Fibroblast of pulmonary artery (primary cell): Measurements from ENCODE around the gene RARA.

Experiments used
- DNase-seq: peaks from one replicate; pipeline ENCODE4 v3.0.0-alpha.2; 2010; ENCODE audit warnings: low read depth
- H3K4me3 ChIP-seq: replicated peaks from 2 replicates; pipeline ENCODE4 v1.5.1; 2011; ENCODE audit warnings: low read depth, mild to moderate bottlenecking, control low read depth, low read length, moderate library complexity
- CTCF ChIP-seq: IDR thresholded peaks from 2 replicates; pipeline ENCODE4 v1.5.1; 2011; ENCODE audit warnings: mild to moderate bottlenecking, control low read depth, low read length, inconsistent platforms; ENCODE audit errors: missing control alignments

Gene RARA

GRCh38 chr17:40347319-40348135, 38.5 kb downstream of the RARA start:
- no peak for TF ChIP-seq CTCF
- H3K4me3 ChIP-seq: peak overlapping the region; percentile 27
- DNase-seq: no peak

DNA sequence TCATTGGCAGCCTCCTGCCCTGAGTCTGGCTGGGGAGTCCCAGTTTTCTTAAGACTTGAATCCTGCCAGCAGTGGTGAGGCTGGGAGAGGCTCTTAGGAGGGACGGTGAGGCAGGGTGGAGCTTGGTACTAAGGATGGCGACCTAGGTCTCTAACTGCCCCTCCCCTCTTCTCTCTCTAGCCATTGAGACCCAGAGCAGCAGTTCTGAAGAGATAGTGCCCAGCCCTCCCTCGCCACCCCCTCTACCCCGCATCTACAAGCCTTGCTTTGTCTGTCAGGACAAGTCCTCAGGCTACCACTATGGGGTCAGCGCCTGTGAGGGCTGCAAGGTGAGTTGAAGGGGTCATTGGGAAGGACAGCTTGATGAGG, 39.1 kb downstream of the RARA start:
- peak overlapping the region; percentile 19 for H3K4me3 ChIP-seq
- TF ChIP-seq CTCF: no peak
- DNase-seq: no peak

GRCh38 chr17:40348562-40349476, 39.8 kb downstream of the RARA start:
- no peak for DNase-seq
- no peak overlapping the region for H3K4me3 ChIP-seq

DNA sequence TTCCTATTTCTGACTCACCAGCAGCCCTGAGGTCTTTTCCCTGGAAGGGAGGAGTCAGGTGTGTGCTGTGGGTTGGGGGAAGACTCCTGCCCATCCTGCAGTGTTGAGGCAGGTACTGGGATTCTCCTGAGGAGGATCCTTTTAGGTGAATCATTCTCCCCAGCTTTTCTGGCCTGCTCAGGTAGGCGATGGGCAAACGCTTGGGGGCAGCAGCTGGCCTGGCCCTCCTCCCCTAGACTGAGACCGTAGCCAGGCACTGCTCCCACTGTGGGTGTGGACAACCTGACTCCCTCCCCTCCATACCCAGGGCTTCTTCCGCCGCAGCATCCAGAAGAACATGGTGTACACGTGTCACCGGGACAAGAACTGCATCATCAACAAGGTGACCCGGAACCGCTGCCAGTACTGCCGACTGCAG, 40.5 kb downstream of the RARA start:
- H3K4me3 ChIP-seq: no peak overlapping the region
- no peak for DNase-seq
- no peak for TF ChIP-seq CTCF

More at GRCh38 chr17:40348562-40349476, 39.8 kb downstream of the RARA start:
- no peak for TF ChIP-seq CTCF

DNA sequence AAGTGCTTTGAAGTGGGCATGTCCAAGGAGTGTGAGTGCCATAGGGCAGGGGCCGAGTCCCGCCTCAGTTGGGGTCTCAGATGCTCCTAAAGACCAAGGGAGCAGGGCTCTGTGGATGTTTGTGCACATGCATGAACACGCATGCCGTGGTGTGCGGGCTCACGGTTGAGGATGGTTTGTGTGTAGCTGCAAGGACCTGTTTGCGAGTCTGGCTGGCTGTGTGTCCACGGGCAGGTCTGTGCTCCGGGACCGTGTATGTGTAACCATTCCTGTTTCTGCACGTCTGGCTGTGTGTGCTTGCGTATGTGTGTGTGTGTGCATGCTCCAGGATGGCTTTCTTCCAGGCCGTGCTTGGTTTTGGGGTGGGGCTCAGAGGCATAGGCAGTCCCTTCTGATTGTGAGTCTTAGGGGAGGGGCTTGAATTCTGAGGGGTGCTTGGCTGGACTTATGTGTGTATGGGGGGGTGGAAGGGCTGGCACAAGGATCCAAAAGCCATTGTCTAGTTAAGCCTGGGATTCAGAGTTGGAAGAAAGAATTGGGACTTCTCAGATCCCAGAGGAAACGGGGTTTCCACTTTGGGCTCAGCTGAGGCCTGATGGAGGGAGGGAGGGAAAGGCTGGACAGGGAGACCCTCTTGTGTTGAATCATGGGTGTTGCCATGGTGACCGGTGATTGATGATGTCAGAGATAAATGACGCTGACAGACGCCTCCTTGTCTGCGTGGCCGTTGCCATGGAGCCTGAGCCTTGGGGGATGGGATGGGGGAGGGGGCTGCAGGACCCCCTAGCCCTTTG, 41.1 kb downstream of the RARA start:
- TF ChIP-seq CTCF: no peak
- H3K4me3 ChIP-seq: no peak overlapping the region
- peak; percentile 69 for DNase-seq

DNA sequence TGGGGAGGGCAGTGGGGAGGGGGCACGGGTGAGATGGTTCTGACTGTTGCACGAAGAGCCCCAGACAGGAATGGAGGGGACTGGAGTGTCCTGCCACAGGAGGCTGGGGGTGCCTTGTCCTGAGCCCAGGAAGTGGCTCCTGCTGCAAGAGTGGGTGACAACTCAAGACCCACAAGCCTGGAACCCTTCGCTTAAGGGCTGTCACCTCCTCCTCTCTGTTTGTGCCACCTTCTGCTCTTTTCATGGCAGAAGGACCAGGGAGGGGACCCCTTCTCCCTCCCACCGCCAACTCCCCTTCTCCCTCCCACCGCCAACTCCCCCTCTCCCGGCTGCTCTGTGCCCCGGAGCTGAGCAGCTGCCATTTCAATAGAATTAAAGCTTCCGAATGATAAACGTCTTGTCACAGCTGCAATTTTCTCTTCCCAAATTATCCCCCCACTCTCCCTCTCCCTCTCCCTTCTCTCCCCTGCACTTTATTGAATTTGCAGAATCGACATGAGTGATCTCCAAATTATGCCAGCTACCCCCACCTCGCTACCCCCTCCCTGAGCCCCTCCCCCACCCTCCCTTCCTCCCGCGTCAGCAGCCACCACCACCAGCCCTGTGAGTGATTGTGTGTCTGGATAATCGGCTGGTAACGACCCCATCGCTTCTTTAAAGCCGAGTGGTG, 41.8 kb downstream of the RARA start:
- H3K4me3 ChIP-seq: no peak overlapping the region
- DNase-seq: no peak
- TF ChIP-seq CTCF: no peak
